GM19463 (cell line): ENCODE measurements around the gene UBE2M.
"Not testable (repeated sequence)": the region's sequence is repeated elsewhere in the genome, so short reads cannot be mapped to it uniquely, and the experiment has no call there.

Experiments
- ATAC-seq: cut with Tn5 transposase; IDR thresholded peaks from one replicate; pipeline ENCODE4 v1.9.1; 2021; ENCODE audit warnings: mild to moderate bottlenecking, moderate library complexity; ENCODE audit not compliant: unreplicated experiment

Gene UBE2M

GRCh38 chr19:58558066-58558622, at the start of gene UBE2M:
Gene UBE2M, minus strand, starts transcription at chr19:58558611. Its CDS starts 230 bp downstream, at chr19:58558381.
- ATAC-seq: no peak

GRCh38 chr19:58607213-58607612, 48.8 kb upstream of the UBE2M start:
- not testable (repeated sequence) for ATAC-seq

GRCh38 chr19:58606251-58606896, 48.0 kb upstream of the UBE2M start:
- not testable (repeated sequence) for ATAC-seq

GRCh38 chr19:58586133-58586765, 27.8 kb upstream of the UBE2M start:
- ATAC-seq: no peak

GRCh38 chr19:58585442-58586132, 27.2 kb upstream of the UBE2M start:
- ATAC-seq: no peak

- no peak for ATAC-seq
Observed at GRCh38 chr19:58584498-58585441, 26.4 kb upstream of the UBE2M start.

GRCh38 chr19:58582985-58583384, 24.6 kb upstream of the UBE2M start:
- no peak for ATAC-seq

GRCh38 chr19:58581227-58582141, 23.1 kb upstream of the UBE2M start:
- peak; percentile 92 for ATAC-seq

GRCh38 chr19:58579473-58580142, 21.2 kb upstream of the UBE2M start:
- ATAC-seq: no peak

GRCh38 chr19:58578012-58578925, 19.9 kb upstream of the UBE2M start:
- ATAC-seq: no peak

- ATAC-seq: not testable (repeated sequence)
Observed at GRCh38 chr19:58577581-58577980, 19.2 kb upstream of the UBE2M start.

GRCh38 chr19:58575183-58576041, 17.0 kb upstream of the UBE2M start:
- peak; percentile 41 for ATAC-seq

GRCh38 chr19:58573658-58574164, 15.3 kb upstream of the UBE2M start:
- no peak for ATAC-seq

GRCh38 chr19:58572818-58573657, 14.6 kb upstream of the UBE2M start, which contains the start of gene MZF1:
Gene MZF1, minus strand, starts transcription at chr19:58573335. Its CDS starts 1,946 bp downstream, at chr19:58571389.
- ATAC-seq: peak; percentile 52

GRCh38 chr19:58572026-58572817, 13.8 kb upstream of the UBE2M start:
- no peak for ATAC-seq
